ENCODE data around the gene IFT52.
"Not testable (repeated sequence)": the region's sequence is repeated elsewhere in the genome, so short reads cannot be mapped to it uniquely, and the experiment has no call there.

The IFT52 gene

GRCh38 chr20:43568706-43569105, 22.0 kb upstream of the IFT52 start:
- no peak for DNase-seq

- no peak for DNase-seq
Measured at GRCh38 chr20:43569282-43569681, 21.5 kb upstream of the IFT52 start.

GRCh38 chr20:43570496-43570895, 20.2 kb upstream of the IFT52 start:
- no peak for DNase-seq

DNA sequence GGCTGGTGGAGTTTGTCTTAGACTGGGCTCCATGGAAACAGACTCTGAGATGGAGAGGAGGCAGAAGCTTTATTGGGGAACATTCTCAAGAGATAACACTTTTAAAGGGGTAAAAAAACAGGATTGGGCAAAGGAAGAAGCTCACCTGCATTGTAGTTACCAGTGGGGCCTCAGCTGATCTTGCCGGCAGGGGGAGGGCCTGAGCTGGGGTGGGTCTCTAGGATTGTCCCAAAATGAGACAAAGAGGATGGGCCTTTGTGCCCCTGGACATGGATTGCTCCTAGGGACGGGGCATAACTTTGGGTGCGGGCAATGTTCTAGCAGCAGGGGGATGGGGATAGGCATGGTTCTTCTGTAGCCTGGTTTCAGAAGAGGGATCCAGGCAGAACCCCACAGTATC, 19.4 kb upstream of the IFT52 start:
- no peak for DNase-seq

- DNase-seq = no peak
Measured at GRCh38 chr20:43571771-43572170, 19.0 kb upstream of the IFT52 start.

GRCh38 chr20:43572891-43573290, 17.8 kb upstream of the IFT52 start:
- no peak for DNase-seq

GRCh38 chr20:43576108-43576507, 14.6 kb upstream of the IFT52 start:
- no peak for DNase-seq

- no peak for DNase-seq
Measured at GRCh38 chr20:43579861-43580793, 10.6 kb upstream of the IFT52 start.

DNA sequence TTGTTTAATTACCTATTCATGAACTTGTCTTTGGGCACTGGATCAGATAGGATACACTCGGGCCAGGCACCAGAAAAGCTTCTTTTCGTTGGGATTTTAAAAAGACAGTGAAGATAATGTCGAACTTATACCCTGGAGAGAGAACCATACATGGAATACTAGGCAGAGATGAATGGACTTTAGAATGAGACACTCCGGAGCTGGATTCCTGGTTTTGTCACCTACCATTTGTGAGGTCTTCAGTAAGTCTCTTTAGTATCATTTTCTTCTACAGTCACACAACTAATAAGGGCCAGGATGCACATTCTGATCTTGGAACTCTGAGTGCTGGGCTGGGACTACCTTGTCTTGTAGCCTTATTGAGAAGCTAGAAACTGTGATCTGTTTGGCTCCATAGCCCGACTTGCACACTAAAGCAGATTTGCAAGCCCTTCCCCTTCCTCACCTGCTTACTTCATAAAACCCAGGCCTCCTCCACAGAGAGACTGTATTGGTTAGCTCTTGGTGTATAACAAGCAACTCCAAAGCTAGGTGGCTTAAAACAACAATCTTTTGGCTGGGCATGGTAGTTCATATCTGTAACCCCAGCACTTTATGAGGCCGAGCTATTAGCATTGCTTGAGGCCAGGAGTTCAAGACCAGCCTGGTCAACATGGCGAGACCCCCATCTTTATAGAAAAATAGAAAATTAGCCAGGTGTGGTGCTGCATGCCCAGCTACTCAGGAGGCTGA, 7.4 kb upstream of the IFT52 start:
- DNase-seq = no peak

GRCh38 chr20:43583982-43584432, 6.7 kb upstream of the IFT52 start:
- peak; percentile 49 for DNase-seq

GRCh38 chr20:43584448-43585136, 6.1 kb upstream of the IFT52 start:
- DNase-seq = no peak

DNA sequence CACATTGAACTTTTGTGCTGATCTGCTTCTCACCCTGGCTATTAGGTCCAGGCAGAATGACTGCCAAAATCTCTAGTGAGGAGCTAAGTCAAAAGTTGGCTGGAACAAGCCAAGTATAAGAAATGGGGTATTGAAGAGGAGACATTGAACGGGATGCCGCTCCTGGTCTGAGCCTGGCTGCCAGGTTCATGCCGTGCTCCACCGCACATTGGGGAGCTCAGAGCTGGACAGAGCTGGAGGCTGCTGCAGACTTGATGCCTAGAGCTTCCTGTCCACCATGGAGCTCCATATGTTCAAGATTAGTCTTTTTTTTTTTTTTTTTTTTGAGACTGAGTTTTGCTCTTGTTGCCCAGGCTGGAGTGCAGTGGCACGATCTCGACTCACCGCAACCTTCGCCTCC, 4.1 kb upstream of the IFT52 start:
- DNase-seq = no peak

GRCh38 chr20:43588526-43588925, 2.2 kb upstream of the IFT52 start:
- not testable (repeated sequence) for DNase-seq

DNA sequence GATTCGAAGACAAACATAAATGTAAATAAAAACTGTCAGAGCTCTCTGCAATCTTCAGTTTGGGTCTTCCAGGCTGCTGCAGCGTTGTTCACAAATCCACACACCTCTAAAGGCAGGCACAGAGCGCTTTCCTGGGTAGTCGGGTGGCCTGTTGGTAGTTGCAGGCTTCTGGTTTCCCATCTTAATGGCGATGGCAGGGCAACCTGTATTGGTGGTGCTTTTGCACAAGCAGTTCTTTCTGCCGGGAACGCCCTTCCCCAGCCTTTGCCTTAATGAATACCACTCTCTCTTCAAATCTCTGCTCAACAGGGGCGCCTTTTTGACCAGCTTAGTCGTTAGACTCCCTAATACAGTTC, 723 bp upstream of the IFT52 start:
- peak; percentile 26 for DNase-seq

- DNase-seq = not testable (repeated sequence)
Measured at GRCh38 chr20:43601960-43602359, 11.2 kb downstream of the IFT52 start.

- DNase-seq = no peak
Measured at GRCh38 chr20:43603124-43603523, 12.4 kb downstream of the IFT52 start.

- DNase-seq = no peak
Measured at GRCh38 chr20:43605715-43606114, 15.0 kb downstream of the IFT52 start.

DNA sequence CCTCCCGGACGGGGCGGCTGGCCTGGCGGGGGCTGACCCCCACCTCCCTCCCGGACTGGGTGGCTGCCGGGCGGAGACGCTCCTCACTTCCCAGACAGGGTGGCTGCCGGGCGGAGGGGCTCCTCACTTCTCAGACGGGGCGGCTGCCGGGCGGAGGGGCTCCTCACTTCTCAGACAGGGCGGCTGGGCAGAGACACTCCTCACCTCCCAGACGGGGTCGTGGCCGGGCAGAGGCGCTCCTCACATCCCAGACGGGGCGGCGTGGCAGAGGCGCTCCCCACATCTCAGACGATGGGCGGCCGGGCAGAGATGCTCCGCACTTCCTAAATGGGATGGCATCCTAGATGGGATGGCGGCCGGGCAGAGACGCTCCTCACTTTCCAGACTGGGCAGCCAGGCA, 16.5 kb downstream of the IFT52 start:
- not testable (repeated sequence) for DNase-seq

- no peak for DNase-seq
Measured at GRCh38 chr20:43631598-43631997, 40.9 kb downstream of the IFT52 start.

GRCh38 chr20:43636429-43636828, 45.7 kb downstream of the IFT52 start:
- no peak for DNase-seq

DNA sequence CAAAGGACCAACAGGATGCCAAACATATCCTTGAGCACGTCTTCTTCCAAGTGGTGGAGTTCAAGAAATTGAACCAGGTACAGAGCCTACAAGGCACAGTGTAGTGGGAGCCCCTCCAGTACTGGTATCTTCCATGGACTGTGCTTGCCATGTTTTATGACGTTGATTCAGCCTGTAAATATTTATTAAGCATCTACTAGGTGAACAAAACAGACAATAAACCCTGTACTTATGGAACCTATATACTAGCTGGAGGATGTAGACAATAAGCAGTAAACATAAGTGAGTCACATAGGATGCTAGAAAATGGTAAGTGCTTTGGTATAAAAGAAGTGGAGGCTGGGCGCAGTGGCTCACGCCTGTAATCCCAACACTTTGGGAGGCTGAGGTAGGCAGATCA, 51.8 kb downstream of the IFT52 start:
- no peak for DNase-seq

DNA sequence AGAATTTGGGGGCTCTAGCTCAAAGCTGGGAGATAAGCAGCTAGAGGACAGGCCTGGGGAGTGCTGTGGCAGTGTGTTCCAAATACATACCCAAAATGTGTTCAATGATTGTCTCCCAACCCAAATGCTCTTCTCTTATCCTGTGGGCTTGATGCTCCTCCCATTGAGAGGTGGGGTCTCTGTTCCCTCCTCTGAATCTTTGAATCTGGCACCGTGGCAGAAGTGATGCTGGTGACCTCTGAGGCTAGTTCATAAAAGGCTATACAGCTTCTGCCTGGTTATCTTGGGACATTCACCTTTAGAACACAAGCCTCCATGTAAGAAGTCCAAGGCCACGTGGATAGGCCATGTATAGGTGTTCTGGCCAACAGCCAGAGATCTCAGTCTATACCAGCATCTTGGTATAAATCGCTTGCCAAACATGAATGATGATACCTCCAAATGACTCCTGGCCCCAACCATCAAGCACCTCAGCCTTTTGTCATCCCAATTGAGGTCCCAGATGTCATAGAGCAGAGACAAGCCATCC, 60.3 kb downstream of the IFT52 start:
- no peak for DNase-seq

DNA sequence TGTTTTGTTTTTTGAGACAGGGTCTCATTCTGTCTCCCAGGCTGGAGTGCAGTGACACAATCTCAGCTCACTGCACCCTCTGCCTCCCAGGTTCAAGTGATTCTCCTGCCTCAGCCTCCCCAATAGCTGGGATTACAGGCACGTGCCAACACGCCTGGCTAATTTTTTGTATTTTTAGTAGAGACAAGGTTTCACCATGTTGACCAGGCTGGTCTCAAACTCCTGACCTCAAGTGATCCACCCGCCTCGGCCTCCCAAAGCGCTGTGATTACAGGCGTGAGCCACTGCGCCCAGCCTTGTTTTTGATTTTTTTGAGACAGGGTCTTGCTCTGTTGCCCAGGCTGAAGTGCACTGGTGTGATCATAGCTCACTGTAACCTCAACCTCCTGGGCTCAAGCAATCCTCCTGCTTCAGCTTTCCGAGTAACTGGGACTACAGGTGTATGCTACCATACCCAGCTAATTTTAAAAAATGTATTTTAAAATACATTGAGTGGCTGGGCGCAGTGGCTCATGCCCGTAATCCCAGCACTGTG, 61.0 kb downstream of the IFT52 start:
- DNase-seq = not testable (repeated sequence)
